GM18907 (cell line): ENCODE data around the gene FAM229B.

ENCODE experiments used
- ATAC-seq: cut with Tn5 transposase; IDR thresholded peaks from one replicate; pipeline ENCODE4 v1.9.1; 2021; ENCODE audit warnings: mild to moderate bottlenecking, moderate library complexity; ENCODE audit not compliant: unreplicated experiment

FAM229B gene

GRCh38 chr6:112139052-112139451 is 51.7 kb downstream of the FAM229B start:
- ATAC-seq = no peak

DNA sequence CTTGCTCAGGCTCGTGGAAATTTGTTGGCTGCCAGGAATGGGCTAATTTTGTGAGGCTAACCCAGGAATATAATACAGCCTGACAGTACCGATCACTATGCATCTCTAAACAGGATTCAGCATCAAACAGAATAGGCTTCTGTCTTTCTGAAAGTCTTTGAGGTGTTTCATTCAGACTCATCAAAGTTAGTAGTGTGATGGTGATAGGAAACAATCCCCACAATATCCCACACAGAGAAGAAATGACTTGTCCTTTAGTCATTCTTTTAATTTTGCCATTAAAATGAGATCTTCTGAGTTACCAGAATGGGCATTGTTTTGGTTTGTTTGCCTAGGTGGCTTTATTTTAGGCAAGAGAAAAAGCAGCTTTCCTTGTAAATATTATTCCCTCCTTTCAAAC is 54.3 kb downstream of the FAM229B start:
- ATAC-seq = no peak

- no peak for ATAC-seq
Measured at GRCh38 chr6:112144145-112144926, 56.9 kb downstream of the FAM229B start.

DNA sequence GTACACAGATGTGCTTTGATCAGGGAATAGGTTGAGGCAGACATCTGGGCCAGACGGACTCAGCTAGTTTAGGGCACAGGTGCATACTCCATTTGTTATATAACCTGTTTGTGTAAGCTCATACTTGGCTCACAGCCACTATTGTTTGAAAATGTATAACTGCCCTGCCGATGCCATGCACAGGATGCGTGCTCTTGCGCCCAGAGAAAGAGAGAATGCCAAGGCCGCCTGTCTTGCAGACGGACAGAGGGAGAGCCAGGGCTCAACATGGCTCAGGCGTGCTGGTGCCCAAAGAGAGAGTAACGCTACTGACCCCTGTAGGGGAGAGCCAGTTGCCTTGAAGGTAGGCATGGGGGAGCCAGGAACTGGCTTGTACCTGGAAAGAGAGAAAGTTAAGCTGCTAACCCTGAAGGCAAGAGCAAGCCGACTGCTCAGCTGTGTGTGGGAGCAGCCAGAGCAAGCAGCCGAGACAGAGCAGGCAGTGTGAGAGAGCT is 57.7 kb downstream of the FAM229B start:
- no peak for ATAC-seq

GRCh38 chr6:112148103-112148502 is 60.7 kb downstream of the FAM229B start:
- no peak for ATAC-seq

- ATAC-seq = no peak
Measured at GRCh38 chr6:112149236-112149635, 61.8 kb downstream of the FAM229B start.

DNA sequence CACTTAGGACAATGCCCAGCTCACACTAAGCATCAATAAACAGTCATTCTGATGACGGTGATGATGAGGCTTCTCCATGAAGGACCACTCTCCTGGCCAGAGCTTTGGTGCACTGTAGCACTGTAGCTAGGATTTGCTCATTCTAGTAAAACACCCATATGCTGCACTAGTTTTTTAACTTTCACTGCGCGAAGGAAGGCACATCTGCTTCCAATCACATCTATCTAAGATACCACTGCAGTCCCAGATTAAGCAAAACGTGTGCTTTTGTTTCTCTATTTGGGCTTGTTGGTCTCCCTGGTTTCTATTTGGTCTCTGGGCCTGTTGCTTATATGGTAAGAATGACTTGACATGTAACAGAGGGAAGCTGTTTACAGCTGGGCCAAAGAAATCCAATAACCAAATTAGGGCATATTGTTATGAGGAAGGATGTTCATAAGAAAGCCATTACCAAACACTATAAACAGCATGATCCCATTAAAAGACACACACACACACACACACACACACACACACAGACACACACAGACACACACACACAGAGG is 62.4 kb downstream of the FAM229B start:
- no peak for ATAC-seq

DNA sequence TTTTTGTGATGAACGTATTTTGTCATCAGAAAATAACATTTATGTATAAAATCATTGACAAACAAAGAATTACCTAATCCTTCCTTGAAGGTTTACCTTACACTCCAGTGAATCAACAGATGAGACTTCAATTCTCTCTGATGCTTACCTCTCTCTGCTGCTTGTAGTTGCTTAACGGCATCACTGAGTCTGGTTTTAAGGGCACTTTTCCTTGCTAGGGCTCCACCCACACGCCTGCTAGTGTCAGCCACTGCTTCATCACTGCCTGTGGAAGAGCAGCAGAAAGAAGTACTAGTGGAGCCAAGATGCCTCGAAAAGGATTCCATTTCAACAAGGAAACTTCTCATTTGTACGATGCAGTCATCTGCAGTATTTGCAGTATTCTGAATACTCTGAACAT is 63.0 kb downstream of the FAM229B start:
- no peak for ATAC-seq
